Fibroblast of mammary gland (primary cell): Measurements from ENCODE around the gene SORCS2.

Experiments
- DNase-seq: peaks from one replicate; pipeline ENCODE4 v3.0.0-alpha.2; 2010; ENCODE audit warnings: low read depth
- H3K4me3 ChIP-seq: 2 replicates; pipeline ENCODE4 v1.5.1; 2011; ENCODE audit warnings: low read depth, mild to moderate bottlenecking, low read length, moderate library complexity; ENCODE audit not compliant: control insufficient read depth
- CTCF ChIP-seq: conservative IDR thresholded peaks from 2 replicates; pipeline ENCODE4 v1.5.1; 2011; ENCODE audit warnings: low read depth, low read length, inconsistent platforms; ENCODE audit not compliant: control insufficient read depth, insufficient read depth

The SORCS2 gene

GRCh38 chr4:7393601-7394575, 201.6 kb downstream of the SORCS2 start:
- no peak for TF ChIP-seq CTCF
- no peak overlapping the region for H3K4me3 ChIP-seq
- DNase-seq, result no peak

- TF ChIP-seq CTCF, result no peak
- DNase-seq, result no peak
- no peak overlapping the region for H3K4me3 ChIP-seq
Measured at GRCh38 chr4:7394681-7395451, 202.5 kb downstream of the SORCS2 start.

- no peak for DNase-seq
- no peak overlapping the region for H3K4me3 ChIP-seq
- no peak for TF ChIP-seq CTCF
Measured at GRCh38 chr4:7395645-7396044, 203.3 kb downstream of the SORCS2 start.

GRCh38 chr4:7396186-7396910, 204.0 kb downstream of the SORCS2 start:
- TF ChIP-seq CTCF, result no peak
- H3K4me3 ChIP-seq, result no peak overlapping the region
- DNase-seq, result no peak

GRCh38 chr4:7397206-7398103, 205.1 kb downstream of the SORCS2 start:
- no peak for TF ChIP-seq CTCF
- no peak for DNase-seq

More at GRCh38 chr4:7397206-7398103, 205.1 kb downstream of the SORCS2 start:
- H3K4me3 ChIP-seq, result no peak overlapping the region
